Smooth muscle cell (in vitro differentiated cells): Measurements from ENCODE around the gene EGR4. TPM values are rescaled to one million over a fixed set of nuclear protein-coding genes. Genes with fewer than 3 reads are reported as not detected.

Source experiments
- DNase-seq: peaks from one replicate; lab custom pipeline; 2025; ENCODE audit not compliant: unreplicated experiment; lab: John Stamatoyannopoulos, UW
- H2AFZ ChIP-seq: fragments of 200-600 bp; sonication (generic); 2 replicates; pipeline ENCODE4 v1.6.0; 2016; ENCODE audit warnings: antibody characterized with exemption, low read depth, mild to moderate bottlenecking
- H3F3A ChIP-seq: fragments of 200-600 bp; sonication (generic); 2 replicates; pipeline ENCODE4 v1.6.0; 2017; ENCODE audit warnings: antibody characterized with exemption, low read depth
- H3K27ac ChIP-seq: fragments of 200-600 bp; sonication (generic); 2 replicates; pipeline ENCODE4 v1.5.1; 2016; ENCODE audit warnings: low read depth, mild to moderate bottlenecking
- H3K27me3 ChIP-seq: fragments of 200-600 bp; sonication (generic); 2 replicates; pipeline ENCODE4 v1.6.1; 2016; ENCODE audit warnings: low read depth, mild to moderate bottlenecking
- H3K36me3 ChIP-seq: fragments of 200-600 bp; sonication (generic); 2 replicates; pipeline ENCODE4 v1.5.1; 2016; ENCODE audit warnings: low read depth
- H3K4me1 ChIP-seq: fragments of 200-600 bp; sonication (generic); 2 replicates; pipeline ENCODE4 v1.5.1; 2016; ENCODE audit warnings: low read depth
- H3K4me2 ChIP-seq: fragments of 200-600 bp; sonication (generic); 2 replicates; pipeline ENCODE4 v1.6.0; 2016; ENCODE audit warnings: mild to moderate bottlenecking
- H3K4me3 ChIP-seq: fragments of 200-600 bp; sonication (generic); 2 replicates; pipeline ENCODE4 v1.5.1; 2016; ENCODE audit warnings: mild to moderate bottlenecking
- H3K79me2 ChIP-seq: fragments of 200-600 bp; sonication (generic); 2 replicates; pipeline ENCODE4 v1.6.0; 2016; ENCODE audit warnings: low read depth, mild to moderate bottlenecking
- H3K9ac ChIP-seq: fragments of 200-600 bp; sonication (generic); 2 replicates; pipeline ENCODE4 v1.6.0; 2016; ENCODE audit warnings: low read depth
- H3K9me3 ChIP-seq: fragments of 200-600 bp; sonication (generic); replicated peaks from 2 replicates; pipeline ENCODE4 v1.5.1; 2016; ENCODE audit warnings: low read depth
- H4K20me1 ChIP-seq: fragments of 200-600 bp; sonication (generic); 2 replicates; pipeline ENCODE4 v1.6.0; 2016; ENCODE audit warnings: low read depth
- CTCF ChIP-seq: fragments of 200-600 bp; sonication (generic); IDR thresholded peaks from 2 replicates; pipeline ENCODE4 v1.5.1; 2017; ENCODE audit warnings: borderline replicate concordance, mild to moderate bottlenecking, antibody characterized with exemption; ENCODE audit not compliant: insufficient read depth, poor library complexity, severe bottlenecking
- WGBS: methylation state at CpG from one replicate; pipeline ENCODE4 v1.1.7; 2016; ENCODE audit warnings: low lambda C conversion rate; 5-methylcytosine and 5-hydroxymethylcytosine counted together
- polyA plus RNA-seq: library from polyadenylated mRNA; unstranded; fragments of >200 nt; fragmentation: Nextera tagmentation; extraction: Ambion mirVana; gene quantifications from 2 replicates; pipeline ENCODE4 v1.2.1, GENCODE V29; 2016
- total RNA-seq: library from RNA; depleted of rRNA; stranded (reverse); fragments of >200 nt; gene quantifications from 2 replicates; pipeline ENCODE4 v1.2.3, GENCODE V29; 2014

The EGR4 gene
- total and polyA plus RNA-seq, 2 experiments from 2014 or later, result 0.99 to 7.2 TPM

DNA sequence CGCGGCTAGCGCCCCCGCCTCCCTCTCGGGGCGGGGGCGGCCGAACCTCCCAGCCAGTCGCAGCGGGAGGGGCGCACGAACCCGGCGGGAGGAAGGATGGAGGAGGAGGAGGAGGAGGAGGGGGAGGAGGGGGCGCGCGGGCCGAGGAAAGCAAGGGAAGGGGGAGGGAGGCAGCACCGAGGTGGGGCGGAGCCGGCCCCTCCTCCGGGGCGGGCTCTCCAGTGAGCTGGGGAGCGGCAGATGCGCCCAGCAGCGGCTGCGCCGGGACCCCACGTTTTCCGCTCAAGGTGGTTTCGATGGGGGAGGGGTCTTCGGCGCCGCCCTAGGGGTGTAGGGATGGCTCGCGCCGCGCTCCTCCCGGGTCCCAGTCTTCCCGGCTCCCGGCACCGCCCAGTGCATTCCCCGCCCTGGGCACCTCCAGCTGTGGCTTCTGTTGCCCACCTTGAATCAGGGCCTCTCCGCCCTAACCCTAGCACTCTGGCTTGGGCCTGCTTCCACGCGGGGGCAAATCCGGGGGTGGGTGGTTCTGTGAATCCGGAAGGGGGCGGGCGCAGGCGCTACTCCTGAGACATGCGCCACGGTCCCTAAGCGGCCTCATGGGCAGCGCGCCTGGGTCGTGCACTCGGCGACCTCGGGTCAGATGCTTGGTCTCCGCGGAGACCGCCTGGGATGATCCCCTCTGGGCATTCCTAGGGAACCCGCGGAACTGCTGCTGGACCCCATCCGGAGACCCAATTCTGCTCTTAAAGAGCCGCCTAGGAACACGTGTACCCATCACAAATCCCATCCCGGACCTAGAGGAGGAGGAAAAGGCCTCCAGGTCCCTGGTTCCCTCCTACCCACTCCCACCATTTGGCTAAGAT, 8.8 kb downstream of the EGR4 start, which contains the start of gene FBXO41:
Gene FBXO41 (minus strand): TSS at position 183 of the 863 bp plus-strand sequence. CDS start 14,848 bp downstream, outside the sequence.
- TF ChIP-seq CTCF, result no peak
- no peaks in the 10 kb centered on the region for H3K4me1 ChIP-seq
- no peaks in the 10 kb centered on the region for H3K79me2 ChIP-seq
- H2AFZ ChIP-seq, result peak within 1 kb of the TSS; percentile 95
- no peak within 1 kb of the TSS for H3K9ac ChIP-seq
- H3K27ac ChIP-seq, result no peak within 1 kb of the TSS
- H3F3A ChIP-seq, result no peaks in the 10 kb centered on the region
- H4K20me1 ChIP-seq, result no peaks in the 10 kb centered on the region
- no peaks in the 10 kb centered on the region for H3K36me3 ChIP-seq
- H3K27me3 ChIP-seq, result peaks cover 51% of the 10 kb centered on the region
- DNase-seq, result no peak
- no peaks in the 10 kb centered on the region for H3K9me3 ChIP-seq
- H3K4me3 ChIP-seq, result peak within 1 kb of the TSS; percentile 86
- peak within 1 kb of the TSS; percentile 98 for H3K4me2 ChIP-seq
- WGBS, result 2% methylated on average over 34 of the region's 69 CpGs

DNA sequence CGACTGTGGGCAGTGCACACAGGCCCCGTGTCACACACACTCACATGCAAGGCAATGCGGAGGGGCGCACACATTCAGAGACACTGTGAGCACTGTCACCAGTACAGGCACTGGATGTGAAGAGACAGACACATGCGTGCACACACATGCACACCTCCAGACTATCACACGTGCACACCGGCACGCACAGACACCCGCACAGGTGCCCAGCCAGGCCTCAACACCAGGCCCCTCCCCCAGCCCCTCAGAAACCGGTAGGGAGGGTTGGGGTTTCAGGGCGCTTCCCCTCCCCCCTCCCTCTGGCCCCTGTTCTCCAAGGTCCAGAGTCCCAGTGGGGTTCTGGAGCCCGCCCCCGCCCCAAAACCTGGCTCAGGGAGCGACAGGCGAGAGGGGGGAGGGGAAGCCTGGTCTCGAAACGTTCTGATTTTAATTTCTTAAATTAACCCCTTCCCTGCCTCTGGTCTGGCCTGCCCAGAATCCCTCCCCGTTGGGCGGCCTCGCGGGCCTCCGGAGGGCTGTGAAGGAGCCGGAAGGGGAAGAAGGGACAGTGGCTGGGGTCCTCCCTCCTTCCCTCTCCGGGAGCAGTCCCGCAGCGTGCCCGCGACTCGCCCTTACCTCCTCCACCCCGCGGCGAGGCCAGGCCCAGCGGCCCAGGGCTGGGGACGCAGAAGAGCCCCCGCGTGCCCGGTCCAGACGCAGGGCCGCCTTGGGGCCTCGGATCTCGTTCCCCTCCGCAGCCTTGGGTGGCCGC, 9.6 kb downstream of the EGR4 start:
- peak overlapping the region; percentile 86 for H3K4me3 ChIP-seq
- peaks cover 43% of the 10 kb centered on the region for H3K27me3 ChIP-seq
- no peak for TF ChIP-seq CTCF
- no peaks in the 10 kb centered on the region for H4K20me1 ChIP-seq
- H3K36me3 ChIP-seq, result no peaks in the 10 kb centered on the region
- H3K9me3 ChIP-seq, result no peaks in the 10 kb centered on the region
- peak overlapping the region; percentile 98 for H3K4me2 ChIP-seq
- no peaks in the 10 kb centered on the region for H3K4me1 ChIP-seq
- no peak for DNase-seq
- no peaks in the 10 kb centered on the region for H3F3A ChIP-seq
- 10% methylated on average over 41 of the region's 43 CpGs for WGBS
- no peak overlapping the region for H3K27ac ChIP-seq
- H3K9ac ChIP-seq, result no peak overlapping the region
- H3K79me2 ChIP-seq, result no peaks in the 10 kb centered on the region
- peak overlapping the region; percentile 95 for H2AFZ ChIP-seq

GRCh38 chr2:73282924-73283544, 10.3 kb downstream of the EGR4 start:
- peak overlapping the region; percentile 86 for H3K4me3 ChIP-seq
- no peaks in the 10 kb centered on the region for H3K36me3 ChIP-seq
- no peaks in the 10 kb centered on the region for H3F3A ChIP-seq
- peaks cover 36% of the 10 kb centered on the region for H3K27me3 ChIP-seq
- H3K4me1 ChIP-seq, result no peaks in the 10 kb centered on the region
- no peaks in the 10 kb centered on the region for H3K79me2 ChIP-seq
- no peak for DNase-seq
- no peaks in the 10 kb centered on the region for H3K9me3 ChIP-seq
- no peak overlapping the region for H3K9ac ChIP-seq
- TF ChIP-seq CTCF, result no peak
- WGBS, result 63% methylated on average over 5 of the region's 5 CpGs
- no peak overlapping the region for H3K27ac ChIP-seq
- H3K4me2 ChIP-seq, result peak overlapping the region; percentile 98
- H2AFZ ChIP-seq, result no peak overlapping the region
- peaks cover 5% of the 10 kb centered on the region for H4K20me1 ChIP-seq
